Stimulated activated CD8-positive, alpha-beta memory T cell treated with anti-CD3 and anti-CD28 coated beads, Interleukin-2, amount 100 ng/mL, for 48 hours (primary cell): Measurements from ENCODE around the gene SDF2.
"Not testable (repeated sequence)": the region's sequence is repeated elsewhere in the genome, so short reads cannot be mapped to it uniquely, and the experiment has no call there.

ENCODE experiments used
- DNase-seq, 2 donors: peaks; one replicate each; pipeline ENCODE4 v3.0.0-alpha.2; 2020; ENCODE audit warnings: low read depth in 2 of 2

Gene SDF2

DNA sequence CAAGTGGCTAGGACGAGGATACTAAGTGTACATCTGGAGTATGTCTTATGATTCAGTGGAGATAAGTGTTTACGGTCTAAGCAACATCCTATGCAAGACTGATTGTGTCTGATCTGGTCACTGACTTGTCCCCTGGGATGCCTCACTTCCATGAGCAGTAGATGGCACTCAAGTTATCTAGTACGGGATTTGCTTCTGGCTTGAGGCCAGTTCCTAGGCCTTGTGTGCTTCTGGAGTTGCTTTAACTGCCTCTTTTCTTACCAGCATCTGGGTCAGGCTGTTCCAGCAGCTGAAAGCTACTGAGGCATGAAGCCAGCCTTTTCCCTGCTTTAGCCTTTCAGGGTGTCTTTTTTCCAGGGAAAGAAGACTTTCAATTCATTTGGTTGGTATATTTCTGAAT is 23.3 kb upstream of the SDF2 start:
- no peak for DNase-seq

DNA sequence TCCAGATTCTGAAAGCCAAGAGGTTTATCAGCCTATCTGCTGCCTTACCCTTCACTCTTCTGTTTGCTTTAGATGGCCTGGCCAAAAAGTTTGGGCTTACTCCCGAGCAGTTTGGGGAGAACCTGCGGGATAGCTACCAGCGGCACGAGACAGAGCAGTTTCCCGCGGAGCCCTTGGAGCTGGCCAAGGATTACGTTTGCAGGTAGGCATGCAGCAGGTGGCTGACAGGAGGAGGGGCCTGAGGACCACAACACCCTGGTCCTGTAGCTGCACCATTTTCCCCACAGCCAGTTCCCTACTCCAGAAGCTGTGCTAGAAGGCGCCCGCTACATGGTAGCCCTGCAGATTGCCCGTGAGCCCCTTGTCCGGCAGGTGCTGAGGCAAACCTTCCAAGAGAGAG is 20.9 kb upstream of the SDF2 start:
- no peak for DNase-seq

DNA sequence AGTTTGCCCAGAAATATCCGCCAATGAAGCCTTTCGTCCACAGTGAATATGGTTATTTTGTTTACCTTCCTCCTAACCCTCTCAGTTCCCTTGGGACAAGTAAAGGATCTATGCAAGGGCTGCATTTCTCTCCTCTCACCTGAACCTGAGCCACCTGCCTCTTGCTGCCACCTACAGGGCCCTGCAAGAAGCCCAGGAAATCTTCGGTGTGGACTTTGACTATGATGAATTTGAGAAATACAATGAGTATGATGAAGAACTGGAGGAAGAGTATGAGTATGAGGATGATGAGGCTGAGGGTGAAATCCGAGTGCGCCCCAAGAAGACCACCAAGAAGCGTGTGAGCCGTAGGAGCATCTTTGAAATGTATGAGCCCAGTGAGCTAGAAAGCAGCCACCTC is 14.3 kb upstream of the SDF2 start:
- no peak for DNase-seq

DNA sequence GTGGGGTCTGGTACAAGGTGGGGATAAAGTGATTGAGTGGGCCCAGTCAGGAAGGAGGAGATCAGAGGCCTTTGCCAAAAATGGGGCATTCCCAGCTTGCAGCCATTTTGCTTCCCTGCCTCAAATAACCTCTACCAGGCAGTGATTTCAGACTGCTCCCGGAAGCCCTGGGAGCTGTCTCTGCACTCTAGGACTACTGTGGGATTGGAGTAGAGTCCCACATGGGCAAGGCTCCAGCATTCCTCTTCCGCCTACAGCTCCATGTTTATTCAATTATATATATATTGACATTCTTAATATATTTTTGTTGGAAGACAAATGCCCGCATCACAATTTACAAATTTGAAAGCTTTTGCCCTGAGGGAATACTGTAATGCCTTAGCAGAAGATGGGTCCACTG is 13.8 kb upstream of the SDF2 start:
- DNase-seq: no peak

DNA sequence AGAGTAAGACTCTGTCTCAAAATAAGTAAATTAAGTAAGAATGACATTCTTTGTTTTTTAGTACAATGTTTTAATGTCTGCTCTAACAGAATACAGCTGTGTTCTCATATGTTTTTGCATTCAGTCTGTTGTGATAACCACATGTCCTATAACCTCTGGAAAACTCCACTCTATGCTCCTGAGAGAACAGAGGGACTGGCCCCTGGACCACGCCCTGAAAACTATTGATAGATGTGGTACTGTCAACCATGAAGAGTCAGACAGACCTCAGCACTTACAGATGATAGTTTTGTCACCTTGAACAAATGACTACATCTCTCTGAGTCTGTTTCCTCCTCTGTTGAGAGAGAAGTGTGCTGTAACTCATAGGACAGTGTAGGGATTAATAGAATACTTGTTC is 8.2 kb upstream of the SDF2 start:
- DNase-seq: no peak

DNA sequence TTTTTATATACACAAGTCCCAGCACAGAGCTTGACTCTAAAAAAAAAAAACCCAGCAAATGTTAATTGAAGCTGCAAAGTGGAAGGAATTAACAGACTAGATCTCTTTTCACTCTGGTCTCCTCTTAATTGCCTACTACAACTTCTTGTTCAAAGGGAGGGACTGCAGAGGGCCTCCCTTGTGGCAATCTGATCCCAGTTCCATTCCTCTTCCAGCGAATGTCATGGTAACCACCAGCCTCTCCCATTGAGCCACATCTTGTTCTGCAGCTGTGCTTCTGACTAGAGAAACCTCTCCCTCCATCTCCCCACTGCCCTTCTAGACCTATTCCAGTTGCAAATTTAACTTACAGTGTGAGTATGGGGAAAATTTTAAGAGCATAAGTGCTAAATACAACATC is 6.2 kb upstream of the SDF2 start:
- DNase-seq: no peak

DNA sequence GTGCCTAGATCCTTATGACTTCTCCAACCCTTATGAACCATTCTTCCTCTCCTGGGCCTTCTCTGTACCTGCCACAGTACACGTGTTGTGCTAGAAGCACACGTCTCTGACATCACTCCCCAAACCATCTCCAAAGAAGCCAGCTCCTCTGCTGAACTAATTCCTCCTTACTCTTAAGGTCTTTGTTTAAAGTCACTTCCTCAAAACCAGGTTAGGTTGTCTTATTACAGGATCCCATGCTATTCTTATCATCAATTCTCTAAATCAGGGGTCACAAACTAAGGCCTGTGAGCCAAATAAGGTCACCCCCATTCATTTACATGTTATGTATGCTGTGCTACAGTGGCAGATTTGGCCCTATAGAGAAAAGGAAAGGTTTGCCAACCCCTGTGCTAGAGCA is 4.3 kb upstream of the SDF2 start:
- DNase-seq: no peak

DNA sequence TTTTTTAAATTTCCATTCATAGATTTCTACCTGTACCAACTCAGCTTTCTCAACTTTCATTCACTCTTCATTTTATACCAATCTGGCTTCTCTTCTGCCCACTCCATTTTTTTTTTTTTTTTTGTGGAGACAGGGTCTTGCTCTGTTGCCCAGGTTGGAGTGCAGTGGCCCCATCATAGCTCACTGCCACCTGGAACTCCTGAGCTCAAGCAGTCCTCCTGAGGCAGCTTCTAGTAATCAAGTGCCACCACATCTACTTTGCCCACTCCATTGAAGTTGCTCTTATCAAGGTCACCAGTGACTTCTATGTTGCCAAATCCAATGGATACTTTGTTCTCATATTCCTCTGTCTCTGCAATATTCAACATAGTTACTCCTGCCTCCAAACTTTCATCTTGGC is 2.0 kb upstream of the SDF2 start:
- DNase-seq: no peak

DNA sequence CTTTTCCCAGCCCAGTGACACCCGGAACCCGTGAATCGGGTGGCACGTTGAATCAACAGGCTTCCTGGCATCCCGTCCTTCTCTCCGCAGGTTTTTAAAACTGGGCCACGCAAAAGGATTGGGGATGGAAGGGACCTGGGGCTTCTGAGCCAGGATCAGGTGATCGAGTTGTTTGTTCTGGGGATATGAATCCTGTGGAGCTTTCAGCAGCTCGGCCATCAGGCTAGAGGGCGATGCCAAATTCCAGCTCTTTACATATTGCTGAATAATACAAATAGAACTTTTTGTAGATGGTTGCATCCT is 772 bp upstream of the SDF2 start:
- DNase-seq: no peak

DNA sequence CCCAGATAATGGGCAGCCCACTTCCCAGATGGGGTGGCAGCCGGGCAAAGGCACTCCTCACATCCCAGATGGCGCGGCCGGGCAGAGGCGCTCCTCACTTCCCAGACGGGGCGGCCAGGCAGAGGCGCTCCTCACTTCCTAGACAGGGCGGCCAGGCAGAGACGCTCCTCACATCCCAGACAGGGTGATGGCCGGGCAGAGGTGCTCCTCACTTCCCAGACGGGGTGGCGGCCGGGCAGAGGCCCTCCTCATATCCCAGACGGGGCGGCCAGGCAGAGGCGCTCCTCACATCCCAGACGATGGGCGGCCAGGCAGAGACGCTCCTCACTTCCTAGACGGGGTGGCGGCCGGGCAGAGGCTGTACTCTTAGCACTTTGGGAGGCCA is 2.2 kb downstream of the SDF2 start:
- DNase-seq: not testable (repeated sequence)

DNA sequence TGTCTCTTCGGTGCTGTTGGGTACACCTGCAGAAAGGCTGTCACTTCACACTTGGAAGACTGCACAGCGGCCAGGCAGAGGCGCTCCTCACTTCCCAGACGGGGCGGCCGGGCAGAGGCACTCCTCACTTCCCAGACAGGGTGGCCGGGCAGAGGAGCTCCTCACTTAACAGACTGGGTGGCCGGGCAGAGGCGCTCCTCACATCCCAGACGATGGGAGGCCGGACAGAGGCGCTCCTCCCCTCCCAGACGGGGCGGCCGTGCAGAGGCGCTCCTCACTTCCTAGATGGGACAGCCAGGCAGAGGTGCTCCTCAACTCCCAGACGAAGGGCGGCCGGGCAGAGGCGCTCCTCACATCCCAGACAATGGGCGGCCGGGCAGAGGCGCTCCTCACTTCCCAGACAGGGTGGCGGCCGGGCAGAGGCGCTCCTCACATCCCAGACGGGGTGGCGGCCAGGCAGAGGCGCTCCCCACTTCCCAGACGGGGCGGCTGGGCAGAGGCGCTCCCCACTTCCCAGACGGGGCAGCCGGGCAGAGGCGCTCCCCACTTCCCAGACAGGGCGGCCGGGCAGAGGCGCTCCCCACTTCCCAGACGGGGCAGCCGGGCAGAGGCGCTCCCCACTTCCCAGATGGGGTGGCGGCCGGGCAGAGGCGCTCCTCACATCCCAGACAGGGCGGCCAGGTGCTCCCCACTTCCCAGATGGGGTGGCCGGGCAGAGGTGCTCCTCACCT is 2.8 kb downstream of the SDF2 start:
- DNase-seq: not testable (repeated sequence)

DNA sequence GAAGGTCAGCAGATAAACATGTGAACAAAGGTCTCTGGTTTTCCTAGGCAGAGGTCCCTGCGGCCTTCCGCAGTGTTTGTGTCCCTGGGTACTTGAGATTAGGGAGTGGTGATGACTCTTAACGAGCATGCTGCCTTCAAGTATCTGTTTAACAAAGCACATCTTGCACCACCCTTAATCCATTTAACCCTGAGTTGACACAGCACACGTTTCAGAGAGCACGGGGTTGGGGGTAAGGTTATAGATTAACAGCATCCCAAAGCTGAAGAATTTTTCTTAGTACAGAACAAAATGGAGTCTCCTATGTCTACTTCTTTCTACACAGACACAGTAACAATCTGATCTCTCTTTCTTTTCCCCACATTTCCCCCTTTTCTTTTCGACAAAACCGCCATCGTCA is 3.4 kb downstream of the SDF2 start:
- DNase-seq: not testable (repeated sequence)

DNA sequence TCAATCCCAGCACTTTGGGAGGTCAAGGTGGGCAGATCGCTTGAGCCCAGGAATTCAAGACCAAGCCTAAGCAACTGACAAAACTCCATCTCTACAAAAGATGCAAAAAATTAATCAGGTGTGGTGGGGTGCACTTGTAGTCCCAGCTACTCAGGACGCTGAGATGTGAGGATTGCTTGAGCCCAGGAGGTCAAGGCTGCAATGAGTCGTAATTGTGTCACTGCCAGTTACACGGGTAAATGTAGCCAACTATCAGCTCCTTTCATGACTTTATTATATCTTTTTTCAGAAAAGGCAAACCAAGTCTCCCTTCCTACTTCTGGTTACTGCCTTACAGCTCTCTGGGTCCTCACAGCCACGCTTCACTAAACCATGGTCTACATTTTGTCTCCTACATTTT is 4.0 kb downstream of the SDF2 start:
- DNase-seq: no peak

DNA sequence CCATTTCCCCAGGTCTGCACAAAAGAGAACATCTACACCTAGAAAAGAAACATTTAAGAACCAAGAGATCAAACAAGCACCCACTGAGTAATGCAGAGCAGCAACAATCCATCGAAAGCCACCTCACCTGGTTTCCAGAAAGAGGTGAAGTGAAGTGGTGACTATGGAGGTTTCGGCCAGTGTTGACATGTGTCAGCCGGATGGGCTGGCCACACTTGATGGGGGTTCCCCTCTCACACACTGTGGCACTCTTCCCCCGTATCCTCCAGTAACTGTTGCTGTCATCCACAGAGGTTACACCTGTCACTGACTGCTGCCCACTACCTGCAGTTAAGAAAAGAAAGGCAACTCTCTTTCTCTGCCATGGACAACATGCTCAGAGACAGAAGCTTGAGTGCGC is 6.5 kb downstream of the SDF2 start:
- DNase-seq: no peak

DNA sequence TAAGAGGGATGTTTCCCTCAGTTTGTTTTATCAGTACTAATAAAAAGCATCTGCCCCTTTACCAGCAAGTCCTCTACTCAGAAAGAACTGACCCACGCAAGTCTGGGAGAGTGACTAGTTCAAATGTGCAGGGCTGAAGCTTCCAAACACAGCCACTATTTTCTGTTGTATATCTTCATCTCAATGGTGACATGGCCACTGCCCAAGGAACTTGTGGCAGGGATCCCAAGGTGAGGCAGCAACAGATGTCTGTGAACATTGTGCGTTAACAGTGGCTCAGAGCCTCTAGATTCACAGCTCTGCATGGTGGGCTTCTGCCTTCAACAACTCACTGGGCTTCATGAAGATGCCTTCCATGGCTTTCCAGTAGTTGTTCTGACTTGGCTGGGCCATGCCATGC is 13.0 kb downstream of the SDF2 start:
- no peak for DNase-seq

DNA sequence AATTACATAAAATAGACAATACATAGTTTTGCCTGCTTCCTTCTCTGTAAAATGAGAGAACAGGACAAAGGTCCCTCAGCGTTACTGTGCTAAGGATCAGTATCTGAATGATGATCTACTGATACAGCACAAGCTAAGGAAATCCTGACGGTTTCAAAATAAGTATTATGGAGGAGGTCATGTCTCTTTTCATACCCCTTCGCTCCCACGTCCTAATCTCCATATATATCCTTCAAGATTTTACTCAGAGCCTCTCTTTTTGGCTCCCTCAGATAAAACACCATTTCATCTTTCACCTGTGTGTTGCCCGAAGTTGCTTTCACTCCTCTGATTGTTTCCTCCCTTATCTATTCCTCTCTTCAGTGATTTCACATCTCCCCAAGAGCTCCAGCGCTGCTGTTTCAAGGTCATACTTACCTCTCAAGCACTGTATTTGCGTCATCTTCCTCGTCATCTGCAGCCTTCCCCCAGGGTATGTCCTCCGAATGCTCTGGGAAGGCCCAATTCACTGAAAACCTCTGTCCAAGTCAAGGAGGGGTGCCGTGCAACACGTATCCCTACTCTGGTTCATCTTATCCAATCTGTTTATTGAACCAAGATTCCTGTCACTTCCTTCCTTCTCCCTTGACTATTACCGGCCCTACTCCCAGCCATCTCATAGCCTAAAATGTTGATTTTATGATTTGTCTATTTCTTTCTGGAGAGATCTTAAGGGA is 15.5 kb downstream of the SDF2 start:
- no peak for DNase-seq

DNA sequence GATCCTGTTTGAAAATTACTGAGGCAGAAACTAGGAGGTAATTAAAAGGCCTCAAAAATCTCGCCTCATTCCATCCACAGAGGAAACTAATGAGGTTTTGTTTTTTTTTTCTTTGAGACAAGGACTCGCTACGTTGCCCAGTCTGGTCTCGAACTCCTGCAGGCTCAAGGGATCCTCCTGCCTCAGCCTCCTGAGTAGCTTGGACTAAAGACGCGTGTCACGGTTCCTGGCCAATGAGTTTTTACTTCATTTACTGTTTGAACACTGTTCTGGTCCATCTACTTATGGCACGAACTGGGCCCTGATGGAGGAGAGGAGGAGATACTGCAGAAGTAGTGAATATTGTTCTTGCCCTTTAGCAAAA is 16.1 kb downstream of the SDF2 start:
- DNase-seq: no peak

DNA sequence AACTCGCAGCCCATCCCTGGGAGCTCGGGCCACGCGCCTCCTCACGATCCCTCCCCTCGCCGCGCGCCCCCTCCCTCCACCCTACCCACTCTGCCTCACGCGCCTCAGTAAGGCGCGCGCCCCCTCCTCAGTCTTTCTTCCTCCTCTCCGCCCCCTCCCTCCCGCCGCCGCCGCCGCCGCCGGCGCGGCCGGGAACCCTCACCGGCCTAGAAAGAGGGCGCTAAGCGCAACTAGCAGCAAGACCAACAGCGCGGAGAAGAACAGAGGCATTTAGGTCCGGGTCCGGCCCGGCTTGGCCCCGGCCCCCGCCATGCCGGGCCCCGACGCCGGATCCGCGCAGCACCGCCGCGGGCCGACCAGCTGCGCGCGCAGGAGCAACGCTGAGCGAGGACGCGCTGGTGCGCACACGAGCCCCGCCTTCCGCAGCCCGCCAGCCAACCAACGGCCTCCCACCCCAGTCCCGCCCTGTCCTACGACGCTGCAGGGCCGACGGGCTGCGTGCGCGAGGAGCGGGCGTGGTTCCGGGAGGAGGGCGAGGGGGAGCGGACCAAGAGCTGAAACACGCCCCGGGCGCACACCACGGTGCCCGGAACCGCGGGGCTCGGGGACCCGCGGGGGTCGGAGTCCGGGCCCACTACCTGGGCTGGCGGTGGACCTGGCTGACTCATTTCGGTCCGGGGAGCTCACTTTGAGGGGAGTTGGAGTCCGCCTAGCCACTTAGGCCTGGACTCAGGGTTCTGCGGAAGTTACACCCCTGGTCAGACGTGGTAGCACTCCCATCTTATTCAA is 16.7 kb downstream of the SDF2 start, which contains the start of gene BLTP2:
Gene BLTP2 (minus strand): TSS at position 372 of the 789 bp plus-strand sequence. CDS start 102 bp downstream, at position 270.
- DNase-seq: peak; percentile 92 to 95

DNA sequence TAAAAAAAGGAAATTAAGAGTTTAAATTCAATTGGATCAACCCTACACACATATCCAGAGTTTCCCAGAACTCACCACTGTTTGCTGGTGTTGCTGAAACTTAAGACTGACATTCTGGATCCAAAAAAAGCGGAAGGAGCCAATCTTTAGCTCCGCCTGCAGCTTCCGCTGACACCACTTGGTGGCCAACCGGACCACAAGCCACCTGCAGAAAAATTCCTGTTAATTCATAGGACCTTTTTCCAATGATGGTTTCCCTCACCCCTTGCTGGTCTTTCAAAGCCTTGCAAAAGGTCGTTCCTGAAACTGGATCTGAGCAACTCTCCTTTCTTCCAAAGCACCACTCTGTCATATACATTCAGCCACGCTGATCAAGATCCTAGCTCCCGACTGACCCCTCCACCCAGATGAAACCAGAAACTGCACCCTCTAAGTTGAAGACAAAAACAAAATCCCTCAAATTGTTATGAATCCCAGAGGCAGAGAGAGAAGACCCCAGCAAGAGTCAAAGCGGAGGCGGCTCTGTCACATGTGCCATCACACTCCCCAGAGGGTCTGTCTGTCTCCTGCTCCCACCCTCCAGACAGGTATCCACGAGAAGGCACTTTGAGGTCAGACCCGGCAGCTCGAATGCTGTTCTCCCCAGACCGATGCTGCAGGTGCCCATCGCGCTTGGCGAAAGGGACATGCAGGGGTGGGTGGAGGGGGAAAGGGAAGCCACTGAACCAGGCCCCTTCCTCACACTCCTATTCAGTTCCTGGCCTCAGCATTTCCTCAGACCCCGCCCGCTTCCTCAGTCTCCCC is 17.5 kb downstream of the SDF2 start:
- DNase-seq: peak in 1 of 2 donors; percentile 17

DNA sequence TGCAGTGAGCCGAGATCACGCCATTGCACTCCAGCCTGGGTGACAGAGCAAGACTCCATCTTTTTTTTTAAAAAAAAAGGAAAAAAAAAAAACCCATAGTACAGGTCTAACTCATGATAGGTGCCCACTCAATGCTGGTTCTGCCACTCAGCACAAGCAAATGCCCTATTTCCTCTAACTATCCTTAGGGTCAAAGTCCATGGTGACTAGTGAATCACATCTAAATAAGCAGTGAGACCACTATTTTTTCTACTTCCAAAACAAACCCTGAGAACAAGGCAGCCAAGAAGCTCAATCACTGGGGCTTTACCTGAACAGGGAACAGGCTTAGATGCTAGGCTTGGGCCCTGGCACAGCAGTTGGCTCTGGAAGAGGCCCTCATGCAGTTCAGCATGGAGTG is 20.1 kb downstream of the SDF2 start:
- no peak for DNase-seq

DNA sequence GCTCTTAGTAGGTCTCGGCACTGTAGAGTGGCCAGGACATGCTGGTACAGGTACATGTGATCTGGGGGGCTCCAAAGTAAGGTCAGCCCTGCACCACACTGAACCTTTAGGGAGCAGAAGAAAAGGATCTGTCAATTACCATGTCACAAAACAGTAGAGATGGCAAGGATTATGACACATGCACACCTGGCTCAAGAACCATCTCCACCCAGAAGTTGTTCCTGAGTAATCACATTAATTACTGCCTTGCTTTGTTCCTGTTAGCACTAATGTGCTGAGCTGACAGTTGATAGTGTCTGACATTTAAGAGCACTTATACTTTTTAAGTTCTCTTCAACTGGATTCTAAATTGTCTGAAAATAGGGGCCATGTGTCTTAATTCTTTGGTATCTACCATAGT is 26.2 kb downstream of the SDF2 start:
- no peak for DNase-seq

DNA sequence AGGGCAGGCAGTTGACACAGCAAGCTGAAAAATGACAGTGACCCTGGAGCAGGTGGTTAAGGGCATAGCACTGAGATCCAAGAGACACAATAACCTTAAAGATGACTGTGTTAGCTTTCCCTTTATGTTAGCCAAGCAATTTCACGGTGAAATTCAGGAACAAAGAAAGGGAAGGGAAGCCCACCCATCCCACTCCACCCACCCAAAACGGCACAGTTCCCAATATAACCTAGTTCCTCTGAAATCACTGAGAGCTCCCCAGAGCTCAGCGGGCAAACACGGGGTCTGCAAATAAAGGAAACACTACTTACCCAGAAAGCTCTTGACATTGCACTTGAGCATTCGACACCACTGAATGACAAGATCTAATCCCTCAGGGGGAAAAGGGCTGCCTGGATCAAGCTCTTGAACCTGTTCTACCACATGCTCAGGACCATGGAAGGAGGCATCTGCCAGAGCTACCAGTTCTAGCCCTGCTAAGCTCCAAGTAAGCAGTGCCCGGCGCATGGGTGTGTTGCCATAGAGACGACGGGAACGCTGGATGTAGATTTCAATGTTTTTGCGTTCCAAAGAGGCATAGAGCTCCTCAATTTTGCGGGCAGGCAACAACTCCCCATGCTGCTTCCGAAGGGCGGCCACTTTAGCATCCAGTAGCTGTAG is 27.4 kb downstream of the SDF2 start:
- DNase-seq: no peak
